PC-9 (cell line): ENCODE results near the gene LRRC56. TPM values are rescaled to one million over a fixed set of nuclear protein-coding genes. Genes with fewer than 3 reads are reported as not detected.

ENCODE experiments used
- BruUV-seq: library from RNA; stranded (reverse); fragments of 400-500 nt; replicated peaks from 2 replicates; lab custom pipeline; 2021; lab: Mats Ljungman, UMichigan
- CTCF ChIA-PET: fragments of 300-600 bp; sonication (Branson Sonifier 250); formaldehyde crosslinking; loops from one replicate; lab custom pipeline; 2022; ENCODE audit warnings: antibody characterized with exemption; lab: Charles Lee
- POLR2A ChIA-PET: fragments of 300-600 bp; sonication (Branson Sonifier 250); formaldehyde crosslinking; loops from one replicate; lab custom pipeline; 2022; ENCODE audit warnings: antibody characterized with exemption; ENCODE audit not compliant: unreplicated experiment; lab: Charles Lee
- DNase-seq, 2 experiments: peaks; one replicate each; pipeline versions ENCODE4 v3.0.0 to v3.0.0-alpha.2; 2015 to 2022; ENCODE audit warnings: mixed read lengths in 1 of 2
- H2AFZ ChIP-seq: fragments of 200-600 bp; sonication (generic); 2 replicates; pipeline ENCODE4 v1.8.1; 2017; ENCODE audit warnings: antibody characterized with exemption
- H3F3A ChIP-seq: fragments of 200-600 bp; sonication (generic); 2 replicates; pipeline ENCODE4 v1.8.1; 2017; ENCODE audit warnings: antibody characterized with exemption, mild to moderate bottlenecking, low read depth; ENCODE audit not compliant: insufficient read depth
- H3K27ac ChIP-seq: fragments of 200-600 bp; sonication (generic); 2 replicates; pipeline ENCODE4 v1.6.1; 2016; ENCODE audit warnings: mixed run types
- H3K27me3 ChIP-seq: fragments of 200-600 bp; sonication (generic); 2 replicates; pipeline ENCODE4 v1.6.1; 2016; ENCODE audit warnings: low read depth, mixed run types; ENCODE audit not compliant: insufficient read depth
- H3K36me3 ChIP-seq: fragments of 200-600 bp; sonication (generic); 2 replicates; pipeline ENCODE4 v1.6.1; 2016; ENCODE audit warnings: low read depth, mixed run types
- H3K4me1 ChIP-seq: fragments of 200-600 bp; sonication (generic); replicated peaks from 2 replicates; pipeline ENCODE4 v1.6.1; 2016; ENCODE audit warnings: mixed run types; ENCODE audit not compliant: insufficient read depth
- H3K4me2 ChIP-seq: fragments of 200-600 bp; sonication (generic); 2 replicates; pipeline ENCODE4 v1.6.1; 2017; ENCODE audit warnings: mixed run types
- H3K4me3 ChIP-seq: fragments of 200-600 bp; sonication (generic); 2 replicates; pipeline ENCODE4 v1.6.1; 2016; ENCODE audit warnings: mixed run types
- H3K79me2 ChIP-seq: fragments of 200-600 bp; sonication (generic); 2 replicates; pipeline ENCODE4 v1.6.1; 2017; ENCODE audit warnings: low read depth, mixed run types
- H3K9me2 ChIP-seq: fragments of 200-600 bp; sonication (generic); 2 replicates; pipeline ENCODE4 v1.8.1; 2017; ENCODE audit warnings: mild to moderate bottlenecking; ENCODE audit not compliant: insufficient read depth
- H3K9me3 ChIP-seq: fragments of 200-600 bp; sonication (generic); 2 replicates; pipeline ENCODE4 v1.8.1; 2016; ENCODE audit warnings: low read depth; ENCODE audit not compliant: insufficient read depth
- H4K20me1 ChIP-seq: fragments of 200-600 bp; sonication (generic); 2 replicates; pipeline ENCODE4 v1.8.1; 2017; ENCODE audit not compliant: insufficient read depth
- CTCF ChIP-seq: fragments of 200-600 bp; sonication (generic); conservative IDR thresholded peaks from 2 replicates; pipeline ENCODE4 v1.6.1; 2017; ENCODE audit warnings: mixed run types, antibody characterized with exemption, mild to moderate bottlenecking, moderate library complexity
- EZH2 ChIP-seq: fragments of 200-600 bp; sonication (generic); IDR thresholded peaks from 2 replicates; pipeline ENCODE4 v1.8.0; 2017; ENCODE audit warnings: antibody characterized with exemption, low read depth
- intact Hi-C: fragments of 100-400 bp; cut with micrococcal nuclease; formaldehyde crosslinking; loops from one replicate; pipeline ENCODE4 v1.10.0; 2022; ENCODE audit not compliant: unreplicated experiment
- total RNA-seq: library from RNA; stranded (reverse); gene quantifications from 2 replicates; pipeline ENCODE4 v1.2.3, GENCODE V29; 2021

LRRC56 gene
- total RNA-seq, 1 experiment from 2014 or later, result 5.0 TPM

GRCh38 chr11:492427-493226 is 44.7 kb upstream of the LRRC56 start:
- H3K4me2 ChIP-seq, result no peak overlapping the region
- CTCF ChIA-PET, result no interaction called here
- POLR2A ChIA-PET, result interaction anchor here (0.7 kb wide), 1 partner anchor 224 kb away, joined by 4 read pairs; no protein-coding TSS in a partner anchor
- H3K27me3 ChIP-seq, result no peaks in the 10 kb centered on the region
- no peaks in the 10 kb centered on the region for H3K9me3 ChIP-seq
- TF ChIP-seq CTCF (no peak), EZH2 (no peak)
- intact Hi-C loops, result no loop called here
- BruUV-seq, result no TSS peak
- no peak for DNase-seq
- H3F3A ChIP-seq, result no peaks in the 10 kb centered on the region; the same call in 1 of the 2 replicates
- no peak overlapping the region for H3K4me3 ChIP-seq
- no peak overlapping the region for H2AFZ ChIP-seq
- H3K4me1 ChIP-seq, result no peaks in the 10 kb centered on the region
- H3K9me2 ChIP-seq, result no peaks in the 10 kb centered on the region
- H3K27ac ChIP-seq, result no peak overlapping the region
- H3K36me3 ChIP-seq, result no peaks in the 10 kb centered on the region
- H3K79me2 ChIP-seq, result no peaks in the 10 kb centered on the region
- H4K20me1 ChIP-seq, result no peaks in the 10 kb centered on the region

- BruUV-seq, result no TSS peak
- Histone ChIP-seq H3K9me3 (no peaks in the 10 kb centered on the region), H4K20me1 (no peaks in the 10 kb centered on the region), H3K36me3 (no peaks in the 10 kb centered on the region), H3K27me3 (no peaks in the 10 kb centered on the region), H3F3A (no peaks in the 10 kb centered on the region; the same call in 1 of the 2 replicates), H3K4me1 (no peaks in the 10 kb centered on the region), H3K27ac (no peak overlapping the region), H2AFZ (no peak overlapping the region), H3K79me2 (no peaks in the 10 kb centered on the region), H3K9me2 (no peaks in the 10 kb centered on the region), H3K4me3 (no peak overlapping the region), H3K4me2 (no peak overlapping the region)
- CTCF ChIA-PET, result no interaction called here
- no peak for DNase-seq
- POLR2A ChIA-PET, result no interaction called here
- intact Hi-C loops, result no loop called here
- TF ChIP-seq EZH2 (no peak), CTCF (no peak)
Measured at GRCh38 chr11:494761-495536, 42.4 kb upstream of the LRRC56 start.

GRCh38 chr11:495537-495931 is 41.8 kb upstream of the LRRC56 start:
- BruUV-seq, result no TSS peak
- no peaks in the 10 kb centered on the region for H3K27me3 ChIP-seq
- H3K4me2 ChIP-seq, result no peak overlapping the region
- POLR2A ChIA-PET, result no interaction called here
- no peak overlapping the region for H3K4me3 ChIP-seq
- H3K9me2 ChIP-seq, result no peaks in the 10 kb centered on the region
- no peaks in the 10 kb centered on the region for H3K4me1 ChIP-seq
- H3K9me3 ChIP-seq, result no peaks in the 10 kb centered on the region
- H3F3A ChIP-seq, result no peaks in the 10 kb centered on the region; the same call in 1 of the 2 replicates
- H3K27ac ChIP-seq, result no peak overlapping the region
- no peak for TF ChIP-seq CTCF
- no peak for TF ChIP-seq EZH2
- no peak for DNase-seq
- CTCF ChIA-PET, result no interaction called here
- no peak overlapping the region for H2AFZ ChIP-seq
- intact Hi-C loops, result no loop called here
- no peaks in the 10 kb centered on the region for H4K20me1 ChIP-seq
- H3K36me3 ChIP-seq, result no peaks in the 10 kb centered on the region
- no peaks in the 10 kb centered on the region for H3K79me2 ChIP-seq
